ENCODE results near the gene RBM28.
A peak's percentile ranks its signal among the peaks of the same experiment; 100 is the strongest.

RBM28 gene

DNA sequence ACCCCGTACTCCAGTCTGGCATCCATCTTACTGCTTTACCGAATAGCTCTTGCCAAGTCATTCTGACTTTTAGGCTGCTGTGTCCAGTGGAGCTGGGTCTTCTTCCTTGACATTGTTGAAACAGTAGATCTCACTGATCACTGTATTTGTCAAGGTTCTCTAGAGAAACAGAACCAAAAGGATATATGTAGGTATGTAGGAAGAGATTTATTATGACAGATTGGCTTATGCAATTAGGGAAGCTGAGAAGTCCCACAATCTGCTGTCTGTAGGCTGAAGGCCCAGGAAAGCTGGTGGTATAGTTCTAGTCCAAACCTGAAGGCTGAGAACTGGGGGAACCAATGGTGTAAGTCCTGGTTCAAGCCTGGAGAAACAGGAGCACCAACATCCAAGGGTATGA lies 29.9 kb upstream of the RBM28 start:
- no peak for DNase-seq

DNA sequence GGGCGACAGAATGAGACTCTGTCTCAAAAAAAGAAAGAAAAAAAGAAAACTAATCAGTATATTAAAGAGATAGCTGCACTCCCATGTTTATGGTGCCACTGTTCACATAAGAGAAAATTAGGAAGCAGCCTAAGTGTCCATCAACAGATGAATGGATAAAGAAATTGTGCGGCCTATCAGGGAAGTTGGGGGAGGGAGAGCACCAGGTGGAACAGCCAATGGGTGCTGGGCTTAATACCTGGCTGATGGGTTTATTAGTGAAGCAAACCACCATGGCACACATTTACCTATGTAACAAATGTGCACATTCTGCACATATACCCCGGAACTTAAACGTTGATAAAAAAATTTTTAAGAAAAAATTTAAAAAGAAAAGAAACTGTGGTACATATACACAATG lies 26.8 kb upstream of the RBM28 start:
- no peak for DNase-seq

DNA sequence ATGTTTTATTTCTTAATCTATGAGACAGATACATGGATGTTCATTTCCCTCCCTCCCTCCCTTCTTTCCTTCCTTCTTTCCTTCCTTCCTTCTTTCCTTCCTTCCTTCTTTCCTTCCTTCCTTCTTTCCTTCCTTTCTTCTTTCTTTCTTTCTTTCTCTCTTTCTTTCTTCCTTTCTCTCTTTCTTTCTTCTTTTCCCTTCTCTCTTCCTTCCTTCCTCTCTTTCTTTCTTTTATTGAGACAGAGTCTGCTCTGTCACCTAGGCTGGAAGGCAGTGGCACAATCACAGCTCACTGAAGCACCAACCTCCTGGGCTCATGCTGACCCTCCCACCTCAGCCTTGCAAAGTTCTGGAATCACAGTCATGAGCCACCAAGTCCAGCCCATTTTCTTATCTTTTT lies 23.3 kb upstream of the RBM28 start:
- no peak for DNase-seq

DNA sequence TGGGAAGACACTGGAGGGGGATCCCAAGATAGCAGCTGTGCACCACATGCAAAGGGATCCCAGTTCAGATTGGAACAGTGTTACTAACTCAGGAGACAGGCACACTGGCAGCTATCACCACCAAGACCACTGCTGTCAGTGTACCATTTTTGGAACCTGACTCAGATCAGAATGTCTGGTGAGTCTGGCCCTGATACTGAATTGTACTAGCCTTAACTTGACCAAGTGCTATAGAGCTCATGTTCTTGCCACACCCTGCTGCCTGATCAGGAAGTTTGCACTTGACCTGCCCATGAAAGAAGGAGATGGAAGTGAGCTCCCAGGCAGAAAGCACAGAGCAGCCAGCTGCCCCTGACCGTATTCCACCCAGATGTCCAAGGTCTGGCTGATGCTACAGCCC lies 22.6 kb upstream of the RBM28 start:
- no peak for DNase-seq

DNA sequence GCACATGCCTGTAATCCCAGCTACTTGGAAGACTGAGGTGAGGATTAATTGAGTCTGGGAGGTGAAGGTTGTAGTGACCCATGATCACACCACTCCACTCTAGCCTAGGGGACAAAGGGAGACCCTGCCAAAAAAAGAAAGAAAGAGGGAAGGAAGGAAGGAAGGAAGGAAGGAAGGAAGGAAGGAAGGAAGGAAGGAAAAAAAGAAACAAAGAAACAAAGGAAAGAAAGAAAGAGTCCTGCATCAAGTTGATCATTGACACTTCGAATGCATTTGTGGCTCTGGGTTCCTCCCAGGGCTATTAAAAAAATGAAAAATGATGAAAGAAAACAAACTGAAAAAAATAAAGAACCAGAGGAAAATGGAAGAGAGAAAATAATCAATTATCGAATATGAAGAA lies 21.7 kb upstream of the RBM28 start:
- DNase-seq: no peak

DNA sequence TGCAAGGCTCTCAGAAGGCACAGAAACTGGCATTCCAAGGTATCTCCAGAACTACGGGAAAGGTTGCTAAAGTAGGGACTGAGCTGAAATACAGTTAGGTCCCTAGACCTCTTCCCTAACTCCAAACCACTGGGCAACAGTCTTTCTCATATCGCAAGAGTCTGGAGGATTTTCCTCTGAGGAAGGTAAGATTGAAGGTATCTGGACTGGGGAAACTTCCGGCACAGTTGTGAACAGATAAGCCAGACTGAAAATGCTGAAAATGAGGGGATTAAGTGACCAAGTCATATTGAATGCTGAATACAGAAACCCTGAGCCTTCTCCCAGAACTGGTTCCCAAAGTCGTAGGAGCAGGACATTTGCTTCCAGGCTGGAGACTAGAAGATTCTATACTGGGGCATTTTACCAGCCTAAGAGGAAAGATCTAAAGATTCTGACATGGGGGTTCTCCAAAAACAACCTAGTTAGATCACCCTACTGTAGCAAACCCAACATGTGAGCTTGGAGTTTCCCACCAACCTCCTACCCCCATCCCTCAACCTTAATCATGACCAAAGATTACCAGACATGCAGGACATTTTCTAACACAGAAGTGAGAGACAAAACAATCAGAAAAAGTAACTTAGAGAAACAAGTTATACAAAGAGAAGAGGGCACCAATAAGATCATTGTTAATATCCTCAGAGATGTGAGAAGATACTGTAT lies 20.6 kb upstream of the RBM28 start:
- no peak for DNase-seq

DNA sequence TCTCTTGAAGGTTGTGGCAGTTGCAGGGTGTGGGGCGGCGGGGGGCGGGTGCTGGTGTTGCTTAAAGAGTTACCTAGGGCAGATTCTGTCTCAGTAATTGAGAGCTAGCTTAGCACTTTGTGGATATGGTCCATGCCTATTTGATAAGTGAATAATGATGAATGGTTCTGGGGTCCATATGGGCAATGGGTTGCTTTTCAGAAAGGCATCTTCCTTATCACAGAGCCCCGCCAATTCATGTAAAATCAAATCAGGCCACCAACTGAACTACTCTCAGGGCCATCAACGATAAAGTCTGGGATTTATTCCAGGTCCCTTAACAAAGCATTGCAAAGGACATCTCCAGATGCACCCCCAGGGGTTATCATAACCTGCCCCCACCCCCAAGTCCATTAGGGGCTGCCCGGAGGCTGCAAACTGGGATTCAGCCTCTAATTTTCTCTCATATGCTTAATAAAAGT lies 19.6 kb upstream of the RBM28 start:
- no peak for DNase-seq

DNA sequence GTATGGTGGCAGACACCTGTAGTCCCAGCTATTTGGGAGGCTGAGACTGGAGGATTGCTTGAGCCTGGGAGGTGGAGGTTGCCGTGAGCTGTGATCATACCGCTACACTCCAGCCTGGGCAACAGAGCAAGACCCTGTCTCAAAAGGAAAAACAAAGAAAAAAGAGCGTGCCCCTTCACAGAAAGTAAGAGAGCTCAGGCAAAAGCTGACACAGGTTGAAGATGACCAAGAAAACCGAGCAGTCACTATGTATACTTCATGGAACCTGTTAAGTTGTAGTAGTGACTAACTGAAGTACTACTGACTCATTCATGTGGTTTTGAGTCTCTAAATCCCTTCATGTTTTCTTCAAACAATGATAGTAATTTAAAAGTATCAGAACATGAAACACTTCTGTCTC lies 19.0 kb upstream of the RBM28 start:
- DNase-seq: no peak

DNA sequence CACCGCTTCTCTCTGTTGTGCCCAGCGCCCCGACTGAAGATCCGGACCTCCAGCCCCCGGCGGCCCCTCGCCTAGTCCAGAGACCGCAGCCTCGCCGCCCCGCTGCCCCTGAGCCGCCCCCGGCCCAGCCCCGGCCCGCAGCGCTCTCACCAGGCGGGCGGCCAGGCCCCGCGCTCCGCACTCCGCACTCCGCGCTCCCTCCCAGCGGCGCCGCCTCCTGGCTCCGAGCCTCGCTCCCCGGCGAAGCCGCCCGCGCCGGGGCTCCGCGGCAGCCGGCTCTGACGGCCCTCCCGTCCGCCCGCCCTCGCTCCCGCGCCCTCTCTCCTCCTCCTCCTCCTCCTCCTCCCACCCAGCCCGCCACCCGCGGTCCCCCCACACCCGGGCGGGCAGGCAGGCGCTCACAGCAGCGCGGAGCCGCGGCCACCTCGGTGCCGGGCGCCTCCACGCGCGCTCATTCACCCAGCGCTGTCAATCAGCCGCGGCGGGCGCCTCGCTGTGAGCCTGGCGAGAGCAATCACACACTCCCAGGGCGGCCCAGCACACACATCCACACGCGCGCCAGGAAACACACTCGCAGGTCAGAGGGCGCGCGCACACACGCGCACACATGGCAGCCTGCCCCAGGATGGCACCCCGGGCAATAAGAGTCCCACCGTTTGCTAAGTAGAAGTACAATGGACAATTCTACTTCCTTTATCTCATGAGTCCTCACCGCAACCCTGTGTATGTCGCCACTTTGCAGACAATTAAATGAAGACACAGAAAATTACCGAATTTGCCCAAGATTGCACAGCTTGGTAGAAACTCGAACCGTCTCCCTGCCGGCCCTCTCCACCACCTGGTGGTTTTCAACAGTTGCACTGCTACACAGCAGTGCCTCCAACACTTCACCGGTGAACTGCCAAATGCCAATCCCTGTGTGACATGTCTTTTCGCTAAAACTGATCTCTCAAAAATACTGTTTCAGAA lies 18.0 kb upstream of the RBM28 start, which contains the start of gene PRRT4:
TSS of gene PRRT4 (minus strand) at position 280 of the 969 bp plus-strand sequence.
- DNase-seq: no peak

DNA sequence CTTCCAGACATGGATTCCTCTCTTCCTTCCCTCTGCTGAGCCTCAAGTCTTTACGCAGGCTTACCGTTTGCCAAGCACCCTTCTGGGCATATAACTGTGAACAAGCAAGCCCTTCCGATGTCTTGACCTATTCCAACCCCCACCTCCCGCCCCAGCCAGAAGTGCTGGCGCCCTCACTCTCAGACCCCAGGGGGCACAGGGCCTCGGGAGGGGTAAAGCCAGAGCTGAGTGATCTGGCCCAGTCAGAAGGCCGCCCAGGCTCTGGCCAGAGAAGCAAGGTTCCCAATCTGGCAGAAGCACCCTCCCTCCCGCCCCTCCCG lies 16.6 kb upstream of the RBM28 start:
- no peak for DNase-seq

DNA sequence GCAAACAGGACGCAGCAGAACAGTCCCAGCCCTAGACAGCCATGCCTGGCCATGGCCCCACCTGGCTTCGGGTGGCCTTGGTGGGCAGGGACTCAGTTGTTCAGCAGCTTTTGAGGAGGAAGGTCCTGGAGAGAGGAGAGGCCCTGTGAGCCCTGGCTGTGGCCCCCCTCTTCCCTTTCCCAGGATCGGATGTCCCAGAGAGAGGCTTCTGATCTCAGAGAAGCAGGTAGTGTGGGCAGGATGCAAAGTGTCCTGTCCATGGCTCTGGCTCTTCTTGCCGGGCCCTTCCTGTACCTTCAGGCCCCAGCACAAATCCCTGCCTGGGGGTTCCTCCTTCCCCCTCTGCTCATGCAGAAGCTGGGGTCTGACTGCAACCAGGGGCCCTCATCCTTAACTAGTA lies 16.2 kb upstream of the RBM28 start:
- DNase-seq: no peak

DNA sequence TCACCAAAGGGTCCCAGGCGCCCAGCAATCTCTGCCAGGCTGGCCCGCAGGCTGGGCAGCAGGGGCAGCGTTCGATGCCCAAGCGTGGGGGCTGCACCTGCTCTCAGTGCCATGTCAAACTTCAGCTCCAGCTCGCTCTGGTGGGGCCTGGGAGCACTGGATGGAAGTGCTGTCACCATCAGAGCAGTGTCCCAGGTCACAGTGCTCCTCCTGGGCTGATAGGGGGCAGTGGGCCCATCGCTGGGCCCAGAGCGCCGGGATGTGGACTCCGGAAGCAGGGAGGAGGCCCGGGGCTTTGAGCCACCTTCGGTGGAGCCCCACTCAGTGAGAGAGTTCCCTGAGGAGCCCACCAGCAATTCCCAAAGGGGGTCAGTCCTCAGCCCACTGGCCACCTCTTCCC lies 15.6 kb upstream of the RBM28 start:
- DNase-seq: no peak

DNA sequence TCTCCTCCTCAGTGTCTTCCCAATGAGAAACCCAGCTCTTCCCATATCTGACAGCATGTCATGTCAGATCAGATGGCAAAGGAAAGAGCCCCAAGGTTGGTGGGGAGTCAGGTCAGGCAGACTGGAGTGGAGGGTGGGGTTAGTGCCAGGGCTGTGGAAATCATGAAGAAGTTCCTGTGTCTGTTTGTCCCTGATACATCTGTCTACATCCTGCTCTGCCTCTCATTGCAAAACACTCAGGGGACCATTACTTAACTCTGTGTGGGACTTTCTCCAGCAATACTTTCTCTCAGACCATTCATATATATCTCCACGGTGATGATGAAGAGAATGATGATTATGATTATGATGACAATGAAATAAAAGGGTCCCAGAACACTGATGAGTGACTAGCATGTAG lies 14.5 kb upstream of the RBM28 start:
- no peak for DNase-seq

DNA sequence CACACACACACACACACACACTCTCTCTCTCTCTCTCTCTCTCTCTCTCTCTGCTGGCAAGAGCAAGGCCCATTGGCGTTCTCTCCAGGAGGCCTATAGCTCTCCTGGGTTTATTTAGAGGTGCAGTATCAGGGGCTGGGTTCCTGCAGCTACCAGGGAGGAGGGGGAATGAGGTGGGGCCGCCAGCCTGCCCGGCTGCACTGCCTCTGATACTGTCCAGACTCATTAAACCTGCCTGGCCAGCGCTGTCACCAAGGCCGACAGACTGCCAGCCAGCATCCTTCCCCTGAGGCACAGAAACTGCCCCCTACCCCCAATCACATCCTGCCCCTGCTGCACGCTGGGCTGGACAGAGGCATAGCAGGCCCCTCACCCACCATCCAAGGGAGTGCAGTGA lies 13.5 kb upstream of the RBM28 start:
- DNase-seq: no peak

DNA sequence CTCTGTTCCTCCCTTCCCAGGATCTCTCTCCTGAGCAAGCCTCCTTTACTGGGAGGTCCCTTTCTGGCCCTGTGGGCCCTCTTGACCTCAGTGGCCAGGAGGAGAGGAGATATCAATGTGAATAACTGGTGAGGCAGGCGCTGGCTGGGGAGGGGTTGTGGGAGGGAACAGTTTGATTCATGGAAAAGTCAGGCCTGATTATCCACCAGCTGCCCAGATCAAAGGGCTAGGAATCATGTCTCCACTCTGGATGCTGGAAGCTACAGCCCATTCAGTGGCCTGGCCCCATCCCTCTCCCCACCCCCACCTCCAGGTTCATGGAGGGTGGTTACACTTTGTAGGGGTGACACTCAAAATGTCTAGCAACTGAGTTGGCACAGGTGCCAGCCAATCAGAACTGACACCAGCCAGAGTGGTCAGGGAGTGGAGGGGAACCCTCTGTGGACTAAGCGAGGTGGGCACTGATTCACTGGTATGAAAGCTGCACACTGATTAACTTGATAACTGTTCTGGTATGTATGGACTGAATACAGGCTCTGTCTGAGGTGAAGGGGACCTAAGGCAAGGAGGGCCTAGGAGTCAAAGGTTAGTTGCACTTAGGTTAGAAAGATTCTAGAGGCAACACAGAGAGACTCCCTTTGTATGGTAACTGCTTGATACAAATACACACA lies 13.0 kb upstream of the RBM28 start:
- DNase-seq: no peak

DNA sequence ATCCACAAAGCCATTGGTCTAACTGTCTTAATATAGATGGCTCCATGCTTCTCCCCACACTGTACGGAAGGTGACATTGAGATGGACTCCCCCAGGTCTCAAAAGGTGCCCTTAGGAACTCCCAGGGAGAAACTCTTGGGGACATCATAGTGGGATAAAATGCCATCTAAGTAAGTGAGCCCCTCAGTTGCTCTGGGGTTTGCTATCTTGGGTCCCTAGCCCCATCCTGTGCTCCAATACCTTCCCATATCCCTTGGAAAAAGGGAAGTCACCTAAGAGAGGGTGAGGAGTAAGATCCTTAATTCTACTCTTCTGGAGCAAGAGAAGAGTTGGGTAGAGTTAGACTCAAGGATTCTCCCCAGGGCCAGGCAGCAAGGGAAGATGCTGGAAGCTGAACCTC lies 9.9 kb upstream of the RBM28 start:
- DNase-seq: no peak

DNA sequence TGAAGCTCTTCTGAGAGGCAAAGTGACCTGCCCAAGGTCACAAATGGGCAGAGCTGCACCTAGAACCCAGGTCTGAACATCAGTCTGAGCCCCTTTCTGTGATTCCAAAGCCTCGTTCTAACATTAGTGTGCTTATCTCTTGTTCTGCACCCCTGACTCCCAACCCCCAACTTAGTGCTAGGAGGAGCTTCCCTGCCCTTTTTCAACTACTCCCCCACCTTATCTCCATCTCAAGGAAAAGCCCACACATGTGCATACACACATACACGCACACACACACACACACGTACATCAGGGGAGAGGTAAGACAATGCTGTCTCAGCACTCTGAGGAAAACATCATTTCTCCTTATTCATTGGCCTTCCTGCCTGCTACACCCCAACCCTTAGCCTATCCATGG lies 9.5 kb upstream of the RBM28 start:
- no peak for DNase-seq

DNA sequence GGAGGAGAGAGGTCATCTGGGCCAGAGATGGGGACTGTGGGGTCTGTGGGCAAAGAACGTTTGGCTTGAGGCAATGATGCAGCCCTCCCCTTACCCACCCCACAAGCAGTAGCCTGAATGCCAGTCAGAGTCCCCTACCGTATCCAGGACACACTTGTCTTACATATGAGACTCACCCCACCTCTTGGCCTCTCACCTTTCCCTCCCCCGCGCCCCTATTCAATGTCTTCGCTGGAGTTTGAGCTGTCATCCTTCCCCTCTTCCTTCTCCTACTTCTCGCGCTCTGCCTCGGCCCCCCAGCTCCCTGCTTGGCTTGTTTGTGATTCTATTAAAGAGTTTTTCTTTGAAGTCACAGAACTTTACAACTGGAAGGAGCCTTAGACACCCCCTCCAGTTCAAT lies 8.9 kb upstream of the RBM28 start:
- DNase-seq: no peak

DNA sequence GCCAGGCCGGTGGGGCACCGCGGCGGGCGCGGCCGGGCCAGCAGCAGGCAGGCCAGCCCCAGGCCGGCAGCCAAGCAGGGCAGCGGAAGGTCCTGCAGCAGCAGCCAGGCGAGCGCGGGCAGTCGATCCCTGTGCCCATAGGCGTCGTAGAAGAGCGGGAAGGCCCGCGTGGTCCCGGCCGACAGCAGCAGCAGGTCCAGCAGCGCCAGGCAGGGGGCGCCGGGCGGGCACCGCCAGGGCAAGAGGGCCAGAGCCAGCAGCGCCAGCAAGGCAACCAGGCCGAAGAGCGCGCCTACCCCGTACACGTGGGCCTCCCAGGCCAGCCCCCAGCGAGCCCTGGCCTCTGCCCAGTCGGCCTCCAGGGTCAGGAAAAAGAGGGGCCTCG lies 8.4 kb upstream of the RBM28 start:
- DNase-seq: peak; percentile 4

DNA sequence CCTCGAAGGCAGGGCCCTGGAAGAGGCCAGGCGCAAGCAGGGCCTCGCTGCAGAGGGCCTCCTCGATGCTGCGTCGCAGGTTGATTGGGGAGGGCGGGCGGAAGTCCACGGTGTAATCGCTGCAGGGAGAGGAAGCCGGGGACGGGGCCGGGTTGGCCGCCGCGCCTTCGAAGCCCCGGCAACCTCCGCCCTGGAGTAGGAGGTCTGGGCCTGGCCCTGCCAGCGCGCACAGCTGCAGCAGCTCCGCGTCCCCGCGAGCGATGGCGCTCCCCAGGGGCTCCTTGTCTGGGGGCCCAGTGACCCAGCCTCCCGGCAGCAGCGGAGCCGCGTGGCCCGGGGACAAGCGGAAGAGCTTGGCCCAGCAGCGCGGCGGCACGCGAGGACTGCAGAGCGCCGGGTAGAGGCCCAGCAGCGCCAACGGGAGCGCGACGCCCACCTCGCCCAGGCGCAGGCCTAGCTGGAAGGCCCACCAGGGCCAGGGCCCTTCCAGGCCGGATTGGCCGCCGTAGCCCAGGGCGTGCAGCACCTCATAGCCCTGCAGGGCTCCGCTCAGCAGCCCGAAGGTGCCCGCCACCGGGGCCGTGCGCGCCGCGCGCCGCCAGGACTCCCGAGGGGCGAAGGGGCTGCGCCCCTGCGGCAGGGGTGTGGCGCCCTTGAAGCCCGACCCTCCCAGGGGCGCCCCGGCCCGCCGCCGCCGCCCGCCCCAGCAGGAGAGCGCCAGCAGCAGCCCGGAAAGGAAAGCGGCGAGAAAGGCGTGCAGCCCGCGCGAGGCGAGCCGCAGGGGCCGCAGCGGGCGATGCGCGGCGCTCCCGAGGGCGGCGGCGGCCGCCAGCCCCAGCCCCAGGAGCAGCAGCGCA lies 7.8 kb upstream of the RBM28 start:
- DNase-seq: no peak

DNA sequence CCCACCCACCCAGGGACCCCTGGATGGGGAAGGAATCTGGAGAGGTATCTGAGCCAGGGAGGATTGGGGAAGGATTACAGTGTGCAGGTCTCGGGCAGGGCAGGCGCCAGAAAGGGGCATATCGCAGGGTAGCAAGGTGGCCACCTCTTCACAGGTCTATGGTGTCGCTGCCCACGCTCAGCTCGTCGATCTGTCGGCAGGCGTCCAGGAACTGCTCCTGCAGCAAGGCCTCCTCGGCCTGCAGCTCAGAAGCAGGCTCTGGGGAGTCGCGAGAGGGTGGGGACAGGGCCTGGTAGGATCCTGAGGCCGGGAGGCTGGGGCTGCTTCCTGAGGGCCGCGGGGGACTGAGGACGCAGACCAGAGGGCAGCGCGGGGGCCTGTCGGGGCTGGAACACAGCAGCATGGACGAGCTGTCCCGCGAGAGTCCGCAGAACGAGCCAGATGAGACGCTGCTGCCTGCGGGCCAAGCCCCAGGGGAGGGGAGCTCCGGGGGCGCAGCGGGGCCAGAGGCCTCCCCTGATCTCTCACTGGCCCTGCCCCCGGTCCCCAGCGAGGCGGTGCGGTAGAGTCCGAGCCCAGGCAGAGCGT lies 7.1 kb upstream of the RBM28 start:
- DNase-seq: no peak

DNA sequence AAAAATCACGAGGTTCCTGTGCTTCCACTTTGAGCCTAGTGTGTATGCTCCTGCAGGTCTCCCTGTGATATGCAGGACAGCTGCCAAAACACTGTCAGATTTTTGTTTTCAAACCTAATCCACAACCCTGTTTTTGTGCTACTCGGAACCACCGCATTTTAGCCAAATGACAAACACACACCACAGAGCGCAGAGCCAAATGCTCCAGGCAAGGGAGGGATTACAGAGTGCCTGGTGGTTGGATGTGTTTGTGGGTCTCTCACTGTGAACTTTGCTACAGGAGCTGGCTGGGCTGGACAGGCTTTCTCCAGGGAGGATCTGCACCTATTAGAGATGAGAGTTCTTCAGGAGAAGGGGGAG lies 5.7 kb upstream of the RBM28 start:
- DNase-seq: no peak

DNA sequence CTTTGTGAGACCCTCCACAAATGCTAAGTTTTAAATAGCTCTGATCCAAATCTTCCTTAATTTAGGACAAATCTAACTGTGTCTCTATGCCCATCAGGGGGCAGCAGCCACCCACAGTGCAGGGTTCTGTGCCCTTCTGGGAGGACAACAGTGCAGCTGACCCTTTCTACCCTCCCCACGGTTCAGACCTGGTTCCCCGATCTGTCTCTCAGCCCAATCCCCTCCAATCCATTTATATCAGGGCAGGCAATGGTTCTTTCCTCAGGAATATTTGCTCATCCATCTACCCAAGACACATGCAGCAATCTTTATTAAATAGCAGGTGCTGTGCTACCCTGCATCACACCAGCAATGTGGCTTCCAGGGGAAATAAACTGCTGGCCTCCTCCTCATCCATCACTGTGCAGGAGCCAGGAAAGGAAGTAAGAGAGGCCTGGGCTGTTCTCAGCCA lies 4.0 kb upstream of the RBM28 start:
- DNase-seq: no peak
